Activated CD4-positive, alpha-beta memory T cell treated with anti-CD3 and anti-CD28 coated beads, Interleukin-2, amount 10 ng/mL, durations not matched to agents 7 days and 5 days (primary cell): ENCODE measurements around the gene KRT25. TPM values are rescaled to one million over a fixed set of nuclear protein-coding genes. Genes with fewer than 3 reads are reported as not detected.

Experiments used
- CTCF ChIA-PET: fragments of 350-600 bp; sonication (Branson Sonifier 250); formaldehyde crosslinking; loops from one replicate; lab custom pipeline; 2021; ENCODE audit warnings: antibody characterized with exemption, inconsistent platforms; lab: Charles Lee
- POLR2A ChIA-PET: fragments of 350-600 bp; sonication (Branson Sonifier 250); formaldehyde crosslinking; loops from one replicate; lab custom pipeline; 2021; ENCODE audit warnings: antibody characterized with exemption; lab: Charles Lee
- DNase-seq: peaks from one replicate; pipeline ENCODE4 v3.0.0-alpha.2; 2020
- H3K27ac Mint-ChIP-seq: one replicate; pipeline ENCODE4 v1.8.0; 2021; ENCODE audit warnings: mild to moderate bottlenecking, mixed read lengths
- H3K27me3 Mint-ChIP-seq: one replicate; pipeline ENCODE4 v1.8.0; 2021; ENCODE audit warnings: mixed read lengths
- H3K36me3 Mint-ChIP-seq: one replicate; pipeline ENCODE4 v1.8.0; 2021; ENCODE audit warnings: low read depth, mixed read lengths
- H3K4me1 Mint-ChIP-seq: one replicate; pipeline ENCODE4 v1.8.0; 2021; ENCODE audit warnings: mixed read lengths
- H3K4me3 Mint-ChIP-seq: one replicate; pipeline ENCODE4 v1.8.0; 2021; ENCODE audit warnings: mild to moderate bottlenecking, mixed read lengths
- H3K9me3 Mint-ChIP-seq: one replicate; pipeline ENCODE4 v1.8.0; 2021; ENCODE audit warnings: mixed read lengths
- total RNA-seq, 2 experiments: library from RNA; stranded (reverse); gene quantifications; one replicate each; pipeline ENCODE4 v1.2.3, GENCODE V29; 2021

The KRT25 gene, protein sequence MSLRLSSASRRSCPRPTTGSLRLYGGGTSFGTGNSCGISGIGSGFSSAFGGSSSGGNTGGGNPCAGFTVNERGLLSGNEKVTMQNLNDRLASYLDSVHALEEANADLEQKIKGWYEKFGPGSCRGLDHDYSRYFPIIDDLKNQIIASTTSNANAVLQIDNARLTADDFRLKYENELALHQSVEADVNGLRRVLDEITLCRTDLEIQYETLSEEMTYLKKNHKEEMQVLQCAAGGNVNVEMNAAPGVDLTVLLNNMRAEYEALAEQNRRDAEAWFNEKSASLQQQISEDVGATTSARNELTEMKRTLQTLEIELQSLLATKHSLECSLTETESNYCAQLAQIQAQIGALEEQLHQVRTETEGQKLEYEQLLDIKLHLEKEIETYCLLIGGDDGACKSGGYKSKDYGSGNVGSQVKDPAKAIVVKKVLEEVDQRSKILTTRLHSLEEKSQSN
- total RNA-seq, result not detected

DNA sequence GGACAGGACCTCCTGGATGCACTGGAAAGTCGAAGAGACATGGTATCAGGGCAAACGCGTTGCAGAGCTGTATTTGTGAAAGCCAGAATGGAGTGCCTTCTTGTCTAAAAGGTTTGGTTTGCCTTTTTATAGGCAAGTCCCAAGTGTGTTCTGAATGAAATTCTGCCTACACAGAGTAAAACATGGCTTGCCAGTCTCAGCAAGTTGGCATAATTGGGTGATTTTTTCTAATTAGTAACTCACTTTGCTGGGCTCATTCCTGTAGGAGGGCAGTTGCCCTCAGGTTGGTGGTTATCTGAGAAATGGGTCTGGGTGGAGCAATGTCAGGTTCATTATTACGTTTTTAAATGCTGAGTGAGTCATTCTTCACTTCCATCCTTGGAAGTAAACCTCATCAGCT, at the start of gene KRT25:
TSS of gene KRT25 (minus strand) at position 101 of the 400 bp plus-strand sequence. CDS start at position 41, 60 bp downstream.
- POLR2A ChIA-PET, result no interaction called here
- H3K36me3 Mint-ChIP-seq, result no peaks in the 10 kb centered on the region
- peaks cover 37% of the 10 kb centered on the region for H3K27me3 Mint-ChIP-seq
- no peak within 1 kb of the TSS for H3K4me3 Mint-ChIP-seq
- no peaks in the 10 kb centered on the region for H3K4me1 Mint-ChIP-seq
- no peak for DNase-seq
- CTCF ChIA-PET, result no interaction called here
- no peak within 1 kb of the TSS for H3K27ac Mint-ChIP-seq
- peaks cover 8% of the 10 kb centered on the region for H3K9me3 Mint-ChIP-seq

DNA sequence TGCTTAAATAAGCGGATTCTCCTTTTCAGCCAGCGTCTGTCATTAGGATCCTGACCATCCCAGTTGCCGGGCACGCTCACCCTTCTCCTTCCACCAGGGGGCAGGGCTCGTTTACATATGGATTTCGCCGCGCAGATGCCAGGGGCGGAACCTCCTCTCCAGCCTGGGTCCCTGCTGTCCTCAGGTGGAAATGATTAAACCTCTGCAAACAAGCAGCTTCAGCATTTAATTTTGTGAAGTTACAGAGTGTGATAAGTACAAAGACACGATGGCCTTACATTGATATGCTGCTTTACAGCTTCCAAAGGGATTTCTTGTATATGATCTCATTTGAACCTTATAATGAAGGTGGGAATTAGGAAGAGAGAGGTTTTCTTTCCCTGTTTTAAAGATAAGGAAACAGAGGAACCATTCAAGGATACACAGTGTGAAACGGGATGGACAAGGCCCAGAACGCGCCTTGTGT, 48.5 kb upstream of the KRT25 start:
- Mint-ChIP-seq H3K4me3 (no peak overlapping the region), H3K27me3 (peaks cover 42% of the 10 kb centered on the region), H3K9me3 (no peaks in the 10 kb centered on the region), H3K36me3 (no peaks in the 10 kb centered on the region), H3K4me1 (peaks cover 2% of the 10 kb centered on the region), H3K27ac (no peak overlapping the region)
- POLR2A ChIA-PET, result no interaction called here
- CTCF ChIA-PET, result interaction anchor here (0.7 to 1.7 kb wide), 6 partner anchors 8 to 746 kb away, joined by 3 to 5 read pairs (median 4); partner anchors contain the start of gene KRTAP16-1
- peak; percentile 79 for DNase-seq

DNA sequence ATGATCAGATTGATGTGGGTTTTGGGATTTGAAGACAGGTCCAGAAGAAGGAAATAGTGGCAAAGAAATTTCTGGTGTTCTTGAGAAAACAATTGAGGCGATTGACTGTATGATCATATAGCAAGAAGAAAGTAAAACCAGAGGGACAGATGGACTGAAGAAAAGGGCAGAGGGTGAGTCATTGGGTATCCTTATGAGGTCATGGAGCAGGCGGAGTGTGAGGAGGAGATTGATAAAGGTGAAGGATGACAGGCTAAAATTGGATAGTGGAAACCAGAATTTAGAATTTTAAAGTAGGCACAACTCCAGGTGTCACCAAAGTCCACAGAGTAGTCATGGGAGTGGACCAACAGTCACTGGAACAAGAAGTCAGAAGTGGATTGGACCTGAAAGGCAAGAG, 46.0 kb upstream of the KRT25 start:
- ChIA-PET CTCF (no interaction called here), POLR2A (no interaction called here)
- Mint-ChIP-seq H3K4me1 (peaks cover 2% of the 10 kb centered on the region), H3K27ac (no peak overlapping the region), H3K36me3 (no peaks in the 10 kb centered on the region), H3K27me3 (peaks cover 34% of the 10 kb centered on the region), H3K4me3 (no peak overlapping the region), H3K9me3 (no peaks in the 10 kb centered on the region)
- no peak for DNase-seq

DNA sequence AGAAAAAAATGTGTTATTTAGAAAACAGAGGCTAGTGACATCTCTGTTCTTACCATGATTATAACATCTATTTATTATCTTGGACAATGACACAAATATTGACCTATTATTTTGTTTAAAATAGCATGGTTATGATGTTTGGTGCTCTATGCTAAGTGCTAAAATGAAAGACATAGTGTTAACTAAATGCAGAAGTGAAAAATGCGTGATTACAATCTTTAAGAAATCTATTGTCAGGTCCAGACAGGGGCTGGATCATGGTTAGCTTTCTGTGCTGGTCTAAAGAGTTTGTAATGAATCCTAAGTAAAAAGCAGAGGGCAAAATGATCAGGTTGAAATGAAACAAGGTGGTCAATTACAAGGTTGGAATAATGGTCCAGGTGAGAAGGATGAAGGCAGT, 45.2 kb upstream of the KRT25 start:
- no peaks in the 10 kb centered on the region for H3K36me3 Mint-ChIP-seq
- no peak for DNase-seq
- H3K27me3 Mint-ChIP-seq, result peaks cover 34% of the 10 kb centered on the region
- H3K27ac Mint-ChIP-seq, result no peak overlapping the region
- CTCF ChIA-PET, result no interaction called here
- POLR2A ChIA-PET, result no interaction called here
- H3K4me1 Mint-ChIP-seq, result peaks cover 2% of the 10 kb centered on the region
- no peak overlapping the region for H3K4me3 Mint-ChIP-seq
- H3K9me3 Mint-ChIP-seq, result no peaks in the 10 kb centered on the region

DNA sequence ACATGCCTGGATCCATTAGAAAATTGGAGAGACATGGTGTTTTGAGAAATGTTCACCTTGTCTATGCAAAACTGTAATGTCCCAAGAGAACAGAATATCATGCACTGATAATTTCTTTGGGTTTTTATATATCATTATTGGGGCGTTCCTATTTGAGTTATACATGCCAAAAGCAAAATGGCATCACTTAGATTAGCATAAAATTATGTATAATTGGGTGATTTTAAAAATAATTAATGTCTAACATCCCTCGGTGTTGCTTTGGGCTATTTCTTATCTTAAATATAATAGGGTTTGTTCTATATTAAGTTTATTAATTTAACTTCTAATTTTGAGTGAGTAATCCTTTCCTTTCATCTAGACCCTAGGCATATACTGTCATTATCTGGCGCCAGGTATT, 44.7 kb upstream of the KRT25 start, which contains the start of gene KRT28:
TSS of gene KRT28 (minus strand) at position 101 of the 400 bp plus-strand sequence. CDS start at position 35, 66 bp downstream.
- Mint-ChIP-seq H3K9me3 (no peaks in the 10 kb centered on the region), H3K27me3 (peaks cover 33% of the 10 kb centered on the region), H3K4me1 (peaks cover 2% of the 10 kb centered on the region), H3K27ac (no peak within 1 kb of the TSS), H3K36me3 (no peaks in the 10 kb centered on the region), H3K4me3 (no peak within 1 kb of the TSS)
- DNase-seq, result no peak
- POLR2A ChIA-PET, result no interaction called here
- CTCF ChIA-PET, result no interaction called here

DNA sequence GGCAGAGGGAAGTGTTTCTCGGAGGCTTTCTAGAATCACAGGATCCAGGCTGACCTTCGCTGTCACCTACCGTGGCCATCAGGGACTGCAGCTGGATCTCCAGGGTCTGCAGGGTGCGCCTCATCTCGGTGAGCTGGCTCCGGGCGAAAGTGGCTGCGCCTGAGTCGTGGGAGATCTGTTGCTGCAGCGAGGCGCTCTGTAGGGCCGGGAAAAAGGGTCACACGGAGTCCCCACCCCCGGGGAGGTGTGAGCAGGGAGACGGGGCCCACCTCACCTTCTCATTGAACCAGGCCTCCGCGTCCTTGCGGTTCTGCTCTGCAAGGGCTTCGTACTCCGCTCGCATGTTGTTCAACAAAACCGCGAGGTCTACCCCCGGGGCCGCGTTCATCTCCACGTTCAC, 41.7 kb upstream of the KRT25 start:
- Mint-ChIP-seq H3K27me3 (peaks cover 34% of the 10 kb centered on the region), H3K36me3 (no peaks in the 10 kb centered on the region), H3K27ac (no peak overlapping the region), H3K4me1 (no peaks in the 10 kb centered on the region), H3K4me3 (no peak overlapping the region), H3K9me3 (no peaks in the 10 kb centered on the region)
- CTCF ChIA-PET, result no interaction called here
- POLR2A ChIA-PET, result no interaction called here
- no peak for DNase-seq

DNA sequence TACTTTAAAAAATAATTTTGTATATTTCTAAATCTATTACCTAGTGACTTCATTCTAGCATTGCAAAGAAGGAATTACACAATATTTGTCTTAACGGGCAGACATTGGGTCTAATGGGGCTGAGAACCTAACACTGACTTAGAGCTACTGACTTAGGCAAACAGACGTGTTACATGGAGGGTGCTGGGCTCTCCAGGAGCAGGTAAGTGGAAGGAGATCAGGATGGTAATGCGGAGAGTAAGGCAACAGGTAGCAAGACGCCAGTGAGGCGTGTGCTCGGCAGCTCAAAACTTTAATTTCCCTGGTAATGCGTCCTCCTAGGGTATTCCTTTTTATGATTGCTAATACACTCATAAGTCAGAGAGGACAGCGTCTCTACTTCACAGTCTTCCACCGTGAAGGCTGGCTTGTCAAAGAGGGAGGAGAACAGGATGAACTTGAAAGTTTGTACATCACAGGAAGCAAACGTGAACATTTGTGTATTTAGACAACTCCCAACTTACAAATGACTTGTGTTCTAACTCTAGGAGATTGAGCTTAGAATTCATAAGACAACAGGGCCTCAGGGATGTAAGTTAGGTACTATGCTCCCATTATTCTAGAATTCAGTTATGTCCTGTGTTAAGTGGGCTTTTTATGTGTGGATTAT, 40.0 kb upstream of the KRT25 start:
- Mint-ChIP-seq H3K36me3 (no peaks in the 10 kb centered on the region), H3K9me3 (no peaks in the 10 kb centered on the region), H3K4me3 (no peak overlapping the region), H3K4me1 (no peaks in the 10 kb centered on the region), H3K27ac (no peak overlapping the region), H3K27me3 (peaks cover 34% of the 10 kb centered on the region)
- ChIA-PET CTCF (no interaction called here), POLR2A (no interaction called here)
- DNase-seq, result no peak

DNA sequence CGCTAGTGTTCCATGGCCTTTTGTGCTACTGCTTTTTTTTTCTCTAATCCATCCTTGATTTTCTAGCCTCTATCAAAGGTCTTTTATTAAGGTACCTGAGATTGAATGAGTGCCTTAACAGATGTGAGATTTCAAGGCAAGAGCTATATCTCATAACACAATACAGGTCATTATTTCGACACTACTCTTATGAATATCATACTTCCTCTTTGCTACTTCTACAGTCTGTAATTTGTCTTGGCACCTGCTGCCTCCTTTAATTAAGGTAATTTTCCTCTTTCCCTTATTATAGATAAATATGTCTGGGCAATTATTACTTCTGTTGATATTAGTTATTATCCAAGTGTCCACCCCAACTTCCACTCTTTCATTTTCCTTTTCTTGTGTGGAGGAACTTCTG, 39.3 kb upstream of the KRT25 start:
- Mint-ChIP-seq H3K4me1 (no peaks in the 10 kb centered on the region), H3K27ac (no peak overlapping the region), H3K9me3 (no peaks in the 10 kb centered on the region), H3K36me3 (no peaks in the 10 kb centered on the region), H3K4me3 (no peak overlapping the region), H3K27me3 (peaks cover 33% of the 10 kb centered on the region)
- CTCF ChIA-PET, result no interaction called here
- no peak for DNase-seq
- POLR2A ChIA-PET, result no interaction called here

DNA sequence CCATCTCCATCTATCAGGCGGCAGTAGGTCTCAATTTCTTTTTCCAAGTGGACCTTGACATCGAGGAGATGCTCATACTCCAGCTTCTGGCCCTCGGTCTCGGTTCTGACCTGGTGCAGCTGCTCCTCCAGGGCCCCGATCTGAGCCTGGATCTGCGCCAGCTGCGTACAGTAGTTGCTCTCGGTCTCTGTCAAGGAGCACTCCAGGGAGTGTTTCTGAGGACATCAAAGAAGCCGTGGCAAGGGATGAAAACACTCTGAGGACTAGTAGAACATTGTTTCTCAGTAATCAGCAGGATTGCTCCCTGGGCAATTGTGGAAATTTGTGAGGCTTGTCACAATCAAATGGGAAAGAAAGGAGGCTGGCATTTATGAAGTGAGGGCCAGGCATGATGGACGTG, 38.7 kb upstream of the KRT25 start:
- H3K4me3 Mint-ChIP-seq, result no peak overlapping the region
- no peaks in the 10 kb centered on the region for H3K36me3 Mint-ChIP-seq
- DNase-seq, result no peak
- POLR2A ChIA-PET, result no interaction called here
- peaks cover 33% of the 10 kb centered on the region for H3K27me3 Mint-ChIP-seq
- CTCF ChIA-PET, result no interaction called here
- H3K4me1 Mint-ChIP-seq, result no peaks in the 10 kb centered on the region
- H3K9me3 Mint-ChIP-seq, result no peaks in the 10 kb centered on the region
- no peak overlapping the region for H3K27ac Mint-ChIP-seq

DNA sequence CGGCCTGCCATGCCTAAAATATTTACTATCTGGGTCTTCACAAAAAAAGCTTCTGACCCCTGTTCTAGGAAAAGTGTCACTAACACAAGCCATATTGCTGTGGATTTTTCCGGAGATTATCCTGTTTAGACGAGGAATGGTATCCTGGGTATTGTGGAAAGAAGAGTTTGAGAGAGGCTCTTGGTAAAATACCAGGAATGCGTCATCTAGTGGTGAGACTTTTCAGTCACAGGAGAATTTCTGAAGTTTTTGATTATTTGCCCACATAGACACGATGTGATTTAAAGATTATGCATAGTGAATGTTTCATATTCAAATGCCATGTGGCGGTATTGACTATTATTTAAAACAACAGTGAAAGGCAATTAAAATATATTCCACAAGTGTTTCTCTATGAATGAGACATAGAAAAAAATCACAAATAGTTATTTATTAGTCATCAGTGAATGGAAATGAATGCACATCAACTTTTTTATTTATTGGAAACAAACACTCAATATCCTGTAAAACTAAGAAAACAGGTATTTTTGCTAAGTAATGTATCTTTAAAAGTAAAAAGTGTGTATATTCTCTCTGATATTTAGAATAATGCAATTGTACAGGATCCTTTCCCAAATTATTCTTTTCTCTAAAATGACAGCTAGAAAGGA, 36.8 kb upstream of the KRT25 start:
- no peak overlapping the region for H3K27ac Mint-ChIP-seq
- ChIA-PET POLR2A (no interaction called here), CTCF (interaction anchor here (0.6 to 0.9 kb wide), 2 partner anchors 12 to 377 kb away, joined by 3 to 5 read pairs; no protein-coding TSS in a partner anchor)
- no peaks in the 10 kb centered on the region for H3K36me3 Mint-ChIP-seq
- H3K9me3 Mint-ChIP-seq, result no peaks in the 10 kb centered on the region
- H3K27me3 Mint-ChIP-seq, result peaks cover 33% of the 10 kb centered on the region
- H3K4me3 Mint-ChIP-seq, result no peak overlapping the region
- DNase-seq, result no peak
- no peaks in the 10 kb centered on the region for H3K4me1 Mint-ChIP-seq

DNA sequence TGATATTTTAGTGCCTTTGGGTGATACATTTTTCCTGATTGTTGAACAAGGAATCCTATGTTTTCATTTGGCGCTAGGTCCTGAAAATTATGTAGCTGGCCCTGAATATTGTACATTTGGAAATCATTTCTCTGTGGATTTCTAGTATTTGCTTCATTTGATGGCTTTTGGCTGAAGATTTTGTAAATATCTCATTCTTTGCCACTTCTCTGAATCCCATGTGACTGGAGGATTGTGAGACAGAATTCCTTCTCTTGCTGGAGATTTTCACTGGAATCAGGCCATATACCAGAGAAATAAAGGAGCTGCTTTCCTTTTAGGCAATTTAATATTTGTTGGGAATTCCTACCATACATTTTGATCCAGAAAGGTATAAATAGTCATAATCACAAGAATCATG, 36.0 kb upstream of the KRT25 start:
- Mint-ChIP-seq H3K27me3 (peaks cover 30% of the 10 kb centered on the region), H3K4me3 (no peak overlapping the region), H3K27ac (no peak overlapping the region), H3K4me1 (no peaks in the 10 kb centered on the region), H3K36me3 (no peaks in the 10 kb centered on the region), H3K9me3 (no peaks in the 10 kb centered on the region)
- no peak for DNase-seq
- ChIA-PET POLR2A (no interaction called here), CTCF (no interaction called here)

DNA sequence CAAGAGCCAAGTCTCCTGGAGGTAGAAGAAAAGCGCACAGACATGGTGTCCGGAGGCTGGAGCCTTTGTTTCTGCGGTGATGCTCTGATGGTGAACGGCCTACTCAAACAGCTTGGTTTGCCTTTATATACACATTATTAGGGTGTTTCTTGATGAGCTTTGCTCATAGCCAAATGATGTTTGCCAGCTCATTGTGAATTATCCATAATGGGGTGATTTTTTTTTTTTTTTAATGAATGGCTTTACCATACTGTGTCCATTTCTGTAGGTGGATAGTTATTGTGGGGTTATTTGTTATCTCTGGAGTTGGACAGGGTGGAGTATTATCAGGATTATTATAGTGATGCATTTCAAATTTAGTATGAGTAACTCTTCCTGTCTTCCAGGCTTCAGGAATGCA, 27.3 kb upstream of the KRT25 start, which contains the start of gene KRT27:
TSS of gene KRT27 (minus strand) at position 101 of the 400 bp plus-strand sequence. CDS start at position 44, 57 bp downstream.
- ChIA-PET CTCF (no interaction called here), POLR2A (no interaction called here)
- Mint-ChIP-seq H3K4me3 (no peak within 1 kb of the TSS), H3K27ac (no peak within 1 kb of the TSS), H3K36me3 (no peaks in the 10 kb centered on the region), H3K9me3 (no peaks in the 10 kb centered on the region), H3K27me3 (peaks cover 49% of the 10 kb centered on the region), H3K4me1 (no peaks in the 10 kb centered on the region)
- no peak for DNase-seq
